Retinal pigment epithelial cell (primary cell): ENCODE data around the gene DGCR2.
"Not testable (repeated sequence)": the region's sequence is repeated elsewhere in the genome, so short reads cannot be mapped to it uniquely, and the experiment has no call there.

Experiments
- DNase-seq: peaks from one replicate; pipeline ENCODE4 v3.0.0-alpha.2; 2010; ENCODE audit warnings: low read depth
- H3K4me3 ChIP-seq: 2 replicates; pipeline ENCODE4 v1.5.1; 2011; ENCODE audit warnings: mild to moderate bottlenecking, low read length, control low read depth, moderate library complexity
- CTCF ChIP-seq: conservative IDR thresholded peaks from 2 replicates; pipeline ENCODE4 v1.5.1; 2011; ENCODE audit warnings: low read depth, low read length, control low read depth, inconsistent platforms

The DGCR2 gene

GRCh38 chr22:19012308-19012986 lies 109.8 kb downstream of the DGCR2 start:
- H3K4me3 ChIP-seq, result no peak overlapping the region
- no peak for TF ChIP-seq CTCF
- DNase-seq, result no peak

GRCh38 chr22:19011611-19012010 lies 110.6 kb downstream of the DGCR2 start:
- H3K4me3 ChIP-seq, DNase-seq: not testable (repeated sequence)

- no peak for DNase-seq
- TF ChIP-seq CTCF, result no peak
- H3K4me3 ChIP-seq, result no peak overlapping the region
Observed at GRCh38 chr22:19011075-19011474, 111.1 kb downstream of the DGCR2 start.

- TF ChIP-seq CTCF, result no peak
- no peak for DNase-seq
Observed at GRCh38 chr22:19005905-19006304, 116.3 kb downstream of the DGCR2 start.

GRCh38 chr22:19004471-19004870 lies 117.7 kb downstream of the DGCR2 start:
- no peak for DNase-seq
- no peak overlapping the region for H3K4me3 ChIP-seq
- TF ChIP-seq CTCF, result no peak

More at GRCh38 chr22:19005905-19006304, 116.3 kb downstream of the DGCR2 start:
- H3K4me3 ChIP-seq, result no peak overlapping the region

GRCh38 chr22:19003508-19003907 lies 118.7 kb downstream of the DGCR2 start:
- TF ChIP-seq CTCF, result no peak
- no peak for DNase-seq
- H3K4me3 ChIP-seq, result no peak overlapping the region

- no peak overlapping the region for H3K4me3 ChIP-seq
- no peak for TF ChIP-seq CTCF
- no peak for DNase-seq
Observed at GRCh38 chr22:19002684-19003038, 119.6 kb downstream of the DGCR2 start.
